Sigmoid colon (tissue), 7 donors: ENCODE data around the gene MYO15A. TPM values are rescaled to one million over a fixed set of nuclear protein-coding genes. Genes with fewer than 3 reads are reported as not detected.

ENCODE experiments used
- DNase-seq: peaks from one replicate; pipeline ENCODE4 v3.0.0-alpha.2; 2019
- H3K27ac ChIP-seq, 4 donors: fragments of 200-600 bp; sonication (generic); one replicate each; pipeline ENCODE4 v1.5.1; 2016 to 2019; ENCODE audit warnings: mild to moderate bottlenecking in 1 of 4
- H3K27me3 ChIP-seq, 3 donors: fragments of 200-600 bp; sonication (generic); one replicate each; pipeline ENCODE4 v1.5.1; 2019; ENCODE audit warnings: mild to moderate bottlenecking in 1 of 3
- H3K36me3 ChIP-seq, 4 donors: fragments of 200-600 bp; sonication (generic); one replicate each; pipeline ENCODE4 v1.5.1; 2016 to 2019
- H3K4me1 ChIP-seq, 4 donors: fragments of 200-600 bp; sonication (generic); one replicate each; pipeline ENCODE4 v1.5.1; 2017 to 2019
- H3K4me3 ChIP-seq, 4 donors: fragments of 200-600 bp; sonication (generic); one replicate each; pipeline ENCODE4 v1.5.1; 2017 to 2019; ENCODE audit warnings: mild to moderate bottlenecking in 2 of 4, moderate library complexity in 1 of 4
- H3K9me3 ChIP-seq, 4 donors: fragments of 200-600 bp in 3 of 4; sonication (generic) in 3 of 4; one replicate each; pipeline versions ENCODE4 v1.5.1 to v1.6.1; 2013 to 2019
- CTCF ChIP-seq, 4 experiments: fragments of 450-650 bp in 3 of 4; fragments of 200-600 bp in 1 of 4; IDR thresholded peaks; one replicate each; pipeline ENCODE4 v1.5.1; 2016 to 2019; ENCODE audit warnings: antibody characterized with exemption in 4 of 4, mild to moderate bottlenecking in 3 of 4, moderate library complexity in 2 of 4
- EP300 ChIP-seq, 4 donors: sonication (generic); formaldehyde crosslinking; IDR thresholded peaks; one replicate each; pipeline ENCODE4 v1.6.1; 2017; ENCODE audit warnings: antibody characterized with exemption in 4 of 4
- POLR2A ChIP-seq, 2 donors: fragments of 450-650 bp; IDR thresholded peaks; one replicate each; pipeline ENCODE4 v1.6.1; 2016; ENCODE audit warnings: antibody characterized with exemption in 2 of 2, mild to moderate bottlenecking in 2 of 2, moderate library complexity in 2 of 2
- POLR2AphosphoS5 ChIP-seq, 4 donors: sonication (generic); formaldehyde crosslinking; IDR thresholded peaks; one replicate each; pipeline ENCODE4 v1.6.1; 2017; ENCODE audit warnings: antibody characterized with exemption in 4 of 4
- WGBS, 2 donors: extraction: QIAGEN DNeasy Blood & Tissue Kit; methylation state at CpG; one replicate each; pipeline ENCODE4 v1.1.7; 2013; 5-methylcytosine and 5-hydroxymethylcytosine counted together
- intact Hi-C: fragments of 100-400 bp; cut with DNase I; formaldehyde crosslinking; loops from one replicate; pipeline ENCODE4 v1.15.1; 2023
- polyA plus RNA-seq, 3 donors: library from polyadenylated mRNA; stranded (reverse); fragments of 200-250 nt; gene quantifications; one replicate each; pipeline ENCODE4 v1.2.3, GENCODE V29; 2013
- total RNA-seq, 4 donors: library from RNA; depleted of rRNA; stranded (reverse); fragments of >200 nt; gene quantifications; one replicate each; pipeline ENCODE4 v1.1.0, GENCODE V29; 2016
- donor health status: healthy with polysubstance abuse.
- donor health status: Bipolar disorder and iron deficiency.
- donor health status: healthy.

MYO15A gene
- total and polyA plus RNA-seq, 7 donors: 0.60 to 3.6 (median 0.72) TPM; not detected in 1

- Histone ChIP-seq H3K27me3 (no peaks in the 10 kb centered on the region), H3K27ac (no peak overlapping the region), H3K36me3 (no peaks in the 10 kb centered on the region), H3K4me1 (peaks cover 0 to 23% (median 12%) of the 10 kb centered on the region in 4 donors), H3K4me3 (no peak overlapping the region), H3K9me3 (no peaks in the 10 kb centered on the region)
- intact Hi-C loops: no loop called here
- no peak for DNase-seq
- WGBS, 2 donors: 90 to 95% methylated on average over 14 of the region's 14 CpGs
- TF ChIP-seq EP300 (IDR thresholded peaks at IDR 0.05): no peak
- no peak for TF ChIP-seq POLR2AphosphoS5 (IDR thresholded peaks at IDR 0.05)
- no peak for TF ChIP-seq CTCF (IDR thresholded peaks at IDR 0.05)
- TF ChIP-seq POLR2A (IDR thresholded peaks at IDR 0.05): no peak
Measured at GRCh38 chr17:18155179-18155578, 46.6 kb downstream of the MYO15A start.

GRCh38 chr17:18156171-18156975 lies 47.8 kb downstream of the MYO15A start:
- H3K4me3 ChIP-seq: no peak overlapping the region
- 79 to 81% methylated on average over 8 of the region's 8 CpGs for WGBS, 2 donors

GRCh38 chr17:18156976-18157280 lies 48.4 kb downstream of the MYO15A start:
- Histone ChIP-seq H3K36me3 (no peaks in the 10 kb centered on the region), H3K4me1 (peaks cover 0 to 23% (median 12%) of the 10 kb centered on the region in 4 donors), H3K27ac (peak overlapping the region in 1 of 4 donors; percentile 67), H3K9me3 (no peaks in the 10 kb centered on the region), H3K27me3 (no peaks in the 10 kb centered on the region), H3K4me3 (no peak overlapping the region)
- DNase-seq: no peak
- intact Hi-C loops: no loop called here
- WGBS, 2 donors: 90 to 92% methylated on average over 10 of the region's 10 CpGs
- no peak for TF ChIP-seq CTCF (IDR thresholded peaks at IDR 0.05)

More at GRCh38 chr17:18156171-18156975, 47.8 kb downstream of the MYO15A start:
- intact Hi-C loops: no loop called here
- H3K4me1 ChIP-seq: peaks cover 0 to 23% (median 12%) of the 10 kb centered on the region in 4 donors
- no peaks in the 10 kb centered on the region for H3K36me3 ChIP-seq
- peak overlapping the region in 1 of 4 donors; percentile 27 for H3K27ac ChIP-seq
- DNase-seq: no peak
- no peaks in the 10 kb centered on the region for H3K27me3 ChIP-seq
- no peaks in the 10 kb centered on the region for H3K9me3 ChIP-seq
- no peak for TF ChIP-seq POLR2AphosphoS5 (IDR thresholded peaks at IDR 0.05)
- TF ChIP-seq POLR2A (IDR thresholded peaks at IDR 0.05): no peak
- no peak for TF ChIP-seq EP300 (IDR thresholded peaks at IDR 0.05)
- TF ChIP-seq CTCF (IDR thresholded peaks at IDR 0.05): no peak

GRCh38 chr17:18157354-18157985 lies 48.9 kb downstream of the MYO15A start:
- DNase-seq: no peak
- Histone ChIP-seq H3K9me3 (no peaks in the 10 kb centered on the region), H3K4me3 (peak overlapping the region in 1 of 4 donors; percentile 53), H3K36me3 (no peaks in the 10 kb centered on the region), H3K27ac (peak overlapping the region in 3 of 4 donors; percentile 50 to 67 (median 60)), H3K4me1 (peaks cover 0 to 23% (median 12%) of the 10 kb centered on the region in 4 donors), H3K27me3 (no peaks in the 10 kb centered on the region)
- TF ChIP-seq EP300 (IDR thresholded peaks at IDR 0.05) (no peak), CTCF (IDR thresholded peaks at IDR 0.05) (no peak), POLR2A (IDR thresholded peaks at IDR 0.05) (no peak), POLR2AphosphoS5 (IDR thresholded peaks at IDR 0.05) (no peak)
- 74 to 81% methylated on average over 22 of the region's 22 CpGs for WGBS, 2 donors
- intact Hi-C loops: no loop called here
